Tongue (tissue), 2 donors: Measurements from ENCODE around the gene PRKCI. TPM values are rescaled to one million over a fixed set of nuclear protein-coding genes. Genes with fewer than 3 reads are reported as not detected.
"Not testable (repeated sequence)": the region's sequence is repeated elsewhere in the genome, so short reads cannot be mapped to it uniquely, and the experiment has no call there.

Source experiments
- DNase-seq: peaks from one replicate; pipeline ENCODE4 v3.0.0-alpha.2; 2015
- total RNA-seq: library from RNA; depleted of rRNA; stranded (reverse); fragments of >200 nt; gene quantifications from one replicate; pipeline ENCODE4 v1.2.3, GENCODE V29; 2014

Gene PRKCI
- total RNA-seq, 1 donor from 2014 or later: 53.2 TPM

DNA sequence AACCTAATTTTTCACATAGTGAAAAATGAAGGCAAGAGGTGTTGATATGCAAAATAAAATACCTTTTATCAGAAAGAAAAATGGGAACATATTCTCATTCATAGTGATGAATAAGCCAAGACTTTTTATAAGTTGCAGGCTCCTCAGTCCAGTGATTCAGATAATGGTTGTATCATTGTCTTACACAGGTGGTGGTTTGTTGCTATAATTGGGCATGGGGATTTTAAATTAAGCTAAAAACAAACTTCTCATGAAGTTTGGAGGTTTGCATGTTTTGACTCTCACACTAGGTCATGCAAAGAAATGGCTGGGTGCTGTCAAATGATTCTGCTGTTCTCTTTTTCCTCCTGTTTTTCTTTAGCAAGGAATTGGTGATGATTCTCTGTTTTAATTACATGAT is 74.5 kb downstream of the PRKCI start:
- no peak for DNase-seq

DNA sequence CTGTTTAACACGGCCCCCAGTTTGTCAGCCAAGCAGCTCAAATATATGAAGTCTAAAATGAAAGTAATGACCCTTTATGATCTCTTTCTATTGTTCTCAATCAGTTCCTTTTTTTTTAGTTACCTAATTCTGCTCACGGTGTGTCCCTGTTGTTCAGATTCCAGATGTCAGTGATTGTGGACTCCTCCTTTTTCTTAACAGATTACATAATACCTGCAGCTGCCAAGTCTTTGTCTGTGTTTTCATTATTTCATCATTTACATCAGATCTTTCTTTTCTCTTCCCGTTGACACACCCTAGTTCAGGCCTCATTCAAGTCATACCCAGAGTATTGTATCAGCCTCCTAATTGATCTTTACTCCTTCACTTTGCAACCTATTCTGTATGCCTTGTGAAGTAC is 79.2 kb downstream of the PRKCI start:
- DNase-seq: peak; percentile 32

DNA sequence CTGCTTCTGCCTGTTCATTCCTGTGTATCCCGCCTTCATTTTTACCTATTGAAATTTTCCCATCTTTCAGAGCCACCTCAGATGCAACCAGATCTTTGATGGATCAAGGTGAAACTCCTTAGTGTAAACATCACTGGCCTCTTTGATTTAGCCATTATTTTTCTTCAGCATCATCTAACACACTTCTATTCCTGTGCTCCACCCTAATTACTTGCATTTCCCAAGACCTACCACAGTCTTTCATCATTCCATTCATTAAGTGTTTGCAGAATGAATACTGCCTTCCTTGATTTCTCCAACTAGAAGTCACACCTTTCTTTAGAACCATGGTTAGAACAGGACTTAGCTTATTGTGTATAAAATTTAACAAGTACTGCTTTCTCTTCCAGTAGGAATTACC is 79.8 kb downstream of the PRKCI start:
- DNase-seq: no peak

DNA sequence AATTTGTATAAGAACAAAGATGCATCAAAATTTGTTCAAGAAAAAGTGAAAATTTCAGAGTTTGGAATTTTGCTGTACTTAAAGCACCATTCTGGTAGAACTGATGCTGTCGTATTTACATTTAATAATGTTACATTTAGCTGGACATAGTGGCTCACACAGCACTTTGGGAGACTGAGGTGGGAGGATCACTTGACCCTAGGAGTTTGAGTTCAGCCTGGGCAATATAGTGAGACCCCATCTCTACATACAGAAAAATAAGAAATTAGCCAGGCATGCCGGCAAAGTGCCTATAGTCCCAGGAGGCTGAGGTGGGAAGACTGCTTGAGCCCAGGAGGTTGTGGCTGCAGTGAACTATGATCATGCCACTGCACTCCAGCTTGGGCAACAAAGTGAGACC is 83.8 kb downstream of the PRKCI start:
- DNase-seq: no peak

GRCh38 chr3:170307671-170308405 is 85.6 kb downstream of the PRKCI start:
- DNase-seq: no peak

- no peak for DNase-seq
Observed at GRCh38 chr3:170309046-170309445, 86.8 kb downstream of the PRKCI start.

DNA sequence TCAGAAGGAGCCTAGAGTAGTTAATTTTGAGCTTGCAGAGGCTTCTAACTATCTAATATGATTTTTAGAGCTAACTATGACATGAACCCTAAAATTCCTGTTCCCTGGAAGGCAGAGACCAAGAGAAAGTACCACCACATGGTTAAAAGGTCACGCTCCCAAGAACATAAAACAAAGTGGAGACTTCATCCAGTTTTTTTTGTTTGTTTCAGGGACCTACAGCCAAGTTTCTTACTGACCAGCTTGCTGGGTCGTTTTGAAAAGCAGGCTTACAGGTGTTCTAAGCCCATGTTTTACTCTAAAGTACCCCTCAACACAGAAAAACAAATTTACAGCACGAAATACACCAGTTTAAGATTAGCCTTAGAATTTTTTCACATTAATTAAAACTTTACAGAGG is 95.7 kb downstream of the PRKCI start:
- no peak for DNase-seq

GRCh38 chr3:170320461-170321121 is 98.4 kb downstream of the PRKCI start:
- DNase-seq: no peak

GRCh38 chr3:170321321-170322034 is 99.3 kb downstream of the PRKCI start:
- DNase-seq: no peak

DNA sequence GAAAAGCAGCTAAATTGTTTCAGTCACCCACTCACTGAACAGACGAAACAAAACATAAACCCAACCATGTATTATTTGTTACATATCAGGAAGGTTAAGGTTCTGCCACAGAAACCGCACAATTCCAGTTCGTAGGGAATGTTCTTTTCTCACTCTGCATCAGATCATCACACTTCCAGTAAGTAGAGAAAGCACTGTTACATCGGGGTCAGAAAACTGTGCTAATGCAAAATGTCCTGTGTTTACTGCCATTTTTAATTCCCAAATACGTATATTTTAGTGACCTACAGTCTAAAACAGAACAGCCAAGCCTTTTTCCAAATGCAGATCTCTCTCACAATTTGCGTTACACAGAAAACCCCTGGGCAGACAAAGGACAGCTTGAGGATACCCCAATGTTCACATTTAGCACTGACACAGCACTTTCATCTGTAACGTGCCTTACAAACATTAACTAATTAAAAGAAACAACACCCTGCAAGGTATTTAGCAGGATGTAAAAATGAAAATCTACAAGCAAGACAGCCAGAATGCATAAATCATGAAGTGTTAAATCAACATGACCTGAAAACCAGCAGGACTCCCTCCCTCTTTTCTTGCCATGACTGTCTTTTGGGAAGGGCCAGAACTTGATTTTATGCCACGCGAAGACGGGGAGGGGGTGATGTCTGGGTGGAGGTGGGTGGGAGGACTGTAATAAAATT is 100.5 kb downstream of the PRKCI start:
- no peak for DNase-seq

- DNase-seq: no peak
Observed at GRCh38 chr3:170323331-170323730, 101.1 kb downstream of the PRKCI start.

GRCh38 chr3:170324962-170325361 is 102.7 kb downstream of the PRKCI start:
- no peak for DNase-seq

- no peak for DNase-seq
Observed at GRCh38 chr3:170327040-170327808, 105.0 kb downstream of the PRKCI start.

GRCh38 chr3:170327868-170328548 is 105.8 kb downstream of the PRKCI start:
- not testable (repeated sequence) for DNase-seq

DNA sequence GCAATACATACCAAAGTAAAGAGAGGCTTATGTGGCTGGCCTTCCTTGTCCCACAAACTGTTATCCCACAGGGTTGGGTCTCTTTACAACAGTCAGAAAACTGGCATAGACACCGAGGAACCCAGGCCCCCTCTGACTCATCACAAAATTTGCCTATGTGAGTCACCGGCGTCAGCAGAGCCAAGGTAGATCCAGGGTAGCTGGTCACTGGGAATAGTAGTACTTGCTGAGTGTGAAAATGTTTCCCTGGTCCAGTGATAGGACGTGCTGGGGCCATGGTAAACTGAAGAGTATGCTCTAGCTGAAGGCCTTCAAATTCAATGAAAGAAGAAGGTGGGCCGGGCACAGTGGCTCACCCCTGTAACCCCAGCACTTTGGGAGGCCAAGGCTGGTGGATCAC is 108.1 kb downstream of the PRKCI start:
- no peak for DNase-seq

DNA sequence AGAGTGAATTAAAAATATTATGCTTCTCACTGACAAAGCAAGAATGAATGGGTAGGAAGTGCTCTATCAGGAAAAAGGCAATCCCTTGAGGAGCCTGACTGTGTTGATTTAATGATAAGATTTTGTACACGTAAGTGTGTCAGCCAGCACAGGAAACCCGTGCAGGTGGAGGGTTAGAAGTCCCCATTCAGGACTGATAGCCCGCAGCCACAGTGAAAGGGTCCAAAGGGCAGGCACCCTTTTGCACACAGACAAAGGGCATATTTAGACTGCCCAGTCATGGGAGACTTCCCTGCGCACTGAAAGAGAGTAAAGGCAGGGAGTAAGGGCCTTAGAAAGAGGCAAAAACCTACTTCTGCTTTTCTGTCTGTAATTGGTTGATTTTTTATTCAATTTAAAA is 108.9 kb downstream of the PRKCI start:
- no peak for DNase-seq

GRCh38 chr3:170337420-170337819 is 115.2 kb downstream of the PRKCI start:
- no peak for DNase-seq

GRCh38 chr3:170338690-170339340 is 116.6 kb downstream of the PRKCI start:
- no peak for DNase-seq

- DNase-seq: not testable (repeated sequence)
Observed at GRCh38 chr3:170342273-170342672, 120.0 kb downstream of the PRKCI start.

DNA sequence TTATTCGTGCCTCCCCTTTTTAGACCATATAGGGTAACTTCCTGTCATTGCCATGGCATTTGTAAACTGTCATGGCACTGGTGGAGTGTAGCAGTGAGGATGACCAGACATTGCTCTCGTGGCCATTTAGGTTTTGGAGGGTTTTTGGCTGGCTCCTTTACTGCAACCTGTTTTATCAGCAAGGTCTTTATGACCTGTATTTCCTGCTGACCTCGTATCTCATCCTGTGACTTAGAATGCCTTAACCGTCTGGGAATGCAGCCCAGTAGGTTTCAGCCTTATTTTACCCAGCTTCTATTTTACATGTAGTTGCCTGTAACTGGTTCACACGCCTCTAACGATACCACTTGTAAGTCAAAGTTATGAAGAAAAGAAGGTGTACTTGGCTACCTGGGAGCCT is 121.6 kb downstream of the PRKCI start:
- not testable (repeated sequence) for DNase-seq

DNA sequence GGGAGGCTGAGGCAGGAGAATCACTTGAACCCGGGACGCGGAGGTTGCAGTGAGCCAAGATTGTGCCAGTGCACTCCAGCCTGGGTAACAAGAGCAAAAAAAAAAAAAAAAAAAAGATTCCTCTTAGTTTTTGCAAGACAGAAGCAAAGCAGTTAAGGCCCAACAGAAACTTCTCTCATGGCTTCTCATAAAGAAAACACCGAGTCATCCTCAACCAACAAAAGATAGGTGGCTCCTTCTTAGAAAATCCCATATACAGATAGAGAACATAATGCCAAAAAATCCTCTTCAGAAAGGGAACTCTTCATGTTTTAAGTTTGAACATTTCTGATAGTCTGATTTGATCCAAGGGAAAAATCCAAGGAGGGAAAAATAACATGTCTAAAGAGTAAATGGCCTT is 122.7 kb downstream of the PRKCI start:
- DNase-seq: no peak
